ENCODE data around the gene PEX26. TPM values are rescaled to one million over a fixed set of nuclear protein-coding genes. Genes with fewer than 3 reads are reported as not detected.
"Not testable (repeated sequence)": the region's sequence is repeated elsewhere in the genome, so short reads cannot be mapped to it uniquely, and the experiment has no call there.

Gene PEX26
- total RNA-seq, 1 experiment from 2014 or later: 12.2 TPM

- DNase-seq (ENCODE audit: low read depth); in situ Hi-C loops (cut with HindIII; ENCODE audit: low pct_unique_long_range_greater_than_20kb, low sequenced_read_pairs): not testable (repeated sequence)
These were observed 24.4 kb upstream of the PEX26 start for GRCh38 chr22:18053216-18053946.

- in situ Hi-C loops (cut with HindIII; ENCODE audit: low pct_unique_long_range_greater_than_20kb, low sequenced_read_pairs): no loop called here
- no peak for DNase-seq (ENCODE audit: low read depth)
These were observed 22.1 kb upstream of the PEX26 start for GRCh38 chr22:18055619-18056160.

DNA sequence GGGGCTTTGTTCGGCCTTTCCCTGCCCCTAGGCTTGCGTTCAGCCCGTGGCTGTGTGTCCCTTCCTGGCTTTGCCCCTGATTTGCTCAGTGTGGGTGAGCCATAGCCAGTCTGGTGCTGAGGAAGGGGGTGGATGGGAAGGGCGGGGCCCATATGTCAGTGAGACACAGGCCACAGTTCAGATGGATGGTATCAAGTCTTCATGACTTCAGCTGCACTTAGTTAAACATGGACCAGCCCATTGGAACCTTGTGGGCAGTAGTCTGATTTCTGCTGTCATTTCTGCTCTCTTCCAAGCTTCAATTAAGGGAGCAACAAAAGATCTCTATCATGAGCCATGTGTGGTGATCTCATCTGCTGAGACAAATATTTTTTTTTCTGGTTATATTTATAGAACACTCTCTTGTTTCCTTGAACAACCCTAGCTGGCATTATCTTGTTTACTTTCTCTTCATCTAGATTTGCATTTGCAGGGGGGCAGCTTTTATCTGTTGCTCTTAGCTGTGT lies 21.6 kb upstream of the PEX26 start:
- in situ Hi-C loops (cut with HindIII; ENCODE audit: low pct_unique_long_range_greater_than_20kb, low sequenced_read_pairs): no loop called here
- DNase-seq (ENCODE audit: low read depth): peak; percentile 66

DNA sequence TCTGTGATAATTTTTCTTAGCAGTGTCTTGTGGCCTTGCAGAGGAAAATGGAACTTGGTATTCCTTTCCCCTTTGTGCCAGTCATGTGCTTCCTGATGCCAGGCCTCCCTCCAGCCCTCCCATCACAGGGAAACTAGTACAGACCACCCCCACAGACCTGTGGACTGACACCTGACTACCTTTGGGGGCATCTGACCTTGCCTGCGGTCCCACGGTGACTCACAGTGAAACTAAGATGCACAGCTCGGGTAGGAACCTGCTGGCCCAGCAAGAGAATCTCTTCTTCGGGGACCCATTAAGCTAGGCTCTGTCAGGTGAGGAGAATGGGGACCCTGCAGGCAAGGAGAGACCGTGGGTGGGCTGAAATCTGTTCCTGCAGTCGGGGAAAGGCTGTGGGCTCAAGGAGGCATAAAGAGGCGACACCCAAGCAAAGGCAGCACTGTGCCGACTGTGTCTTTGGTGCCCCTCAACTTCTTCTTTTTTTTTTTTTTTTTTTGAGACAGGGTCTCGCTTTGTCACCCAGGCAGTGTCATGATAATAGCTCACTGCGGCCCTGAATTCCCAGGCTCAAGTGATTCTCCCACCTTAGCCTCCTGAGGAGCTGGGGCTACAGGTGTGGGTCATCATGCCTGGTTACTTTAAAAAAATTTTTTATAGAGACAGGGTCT lies 20.8 kb upstream of the PEX26 start:
- no peak for DNase-seq (ENCODE audit: low read depth)
- in situ Hi-C loops (cut with HindIII; ENCODE audit: low pct_unique_long_range_greater_than_20kb, low sequenced_read_pairs): no loop called here

DNA sequence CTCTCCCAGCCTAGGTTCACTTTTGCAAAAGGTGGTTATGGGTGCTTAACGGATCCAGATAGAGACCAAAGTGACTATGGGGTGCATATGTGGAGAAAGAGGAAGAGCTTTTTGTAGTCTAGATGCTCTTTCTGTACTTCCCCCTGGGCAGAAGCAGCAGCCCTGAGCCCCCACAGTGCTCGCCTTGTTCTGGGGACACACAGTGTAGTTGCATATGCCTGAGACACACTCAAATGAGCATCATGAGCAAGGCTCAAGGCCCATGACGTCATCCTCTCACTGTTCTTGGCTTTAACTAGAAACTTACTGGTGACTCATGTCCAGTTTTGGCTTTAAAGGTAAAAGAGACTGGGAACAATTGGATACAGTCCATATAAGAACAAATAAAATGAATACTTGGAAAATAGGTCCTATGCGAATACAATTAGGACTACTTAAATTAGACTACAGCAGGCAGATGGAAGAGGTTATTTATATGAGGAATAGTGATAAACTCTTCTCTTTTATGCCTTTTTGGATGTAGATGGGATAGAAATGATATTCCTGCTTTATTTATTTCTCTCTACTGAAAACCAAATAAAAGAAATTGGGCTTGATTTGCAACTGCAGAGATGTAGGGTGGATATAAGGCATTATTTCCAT lies 20.1 kb upstream of the PEX26 start:
- DNase-seq (ENCODE audit: low read depth): peak; percentile 74

DNA sequence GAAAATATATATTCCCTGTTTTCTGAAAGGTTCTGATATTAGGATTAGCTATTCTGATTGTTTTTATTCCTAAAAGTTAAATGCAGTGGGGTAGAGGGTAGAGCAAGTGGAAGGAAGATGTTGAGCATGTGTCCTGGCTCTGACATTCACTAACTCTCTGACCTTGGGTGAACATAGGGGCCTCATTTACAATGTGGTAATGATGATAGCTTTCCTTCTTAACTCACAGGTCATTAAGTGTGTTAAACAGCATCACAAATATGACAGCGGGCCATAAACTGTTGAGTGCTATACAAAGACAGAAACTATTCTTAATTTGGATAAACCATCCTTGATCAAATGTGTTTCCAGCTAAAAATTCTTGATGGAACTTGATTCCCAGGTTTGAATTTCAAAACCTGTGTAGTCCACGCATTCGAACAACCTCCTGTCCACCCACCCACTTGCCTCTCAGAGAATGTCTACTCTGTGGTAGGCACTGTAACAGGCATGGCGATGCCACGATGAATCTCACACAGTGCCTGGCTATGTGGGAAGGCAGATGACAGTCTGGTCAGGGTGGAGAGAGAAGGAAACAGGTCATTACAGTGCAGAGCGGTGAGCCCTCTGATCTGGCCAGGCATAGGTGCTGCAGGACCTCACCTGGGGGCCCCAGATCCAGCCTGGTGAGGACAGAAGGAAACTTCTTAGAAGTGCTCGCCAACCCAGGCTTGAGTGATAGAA lies 19.3 kb upstream of the PEX26 start:
- in situ Hi-C loops (cut with HindIII; ENCODE audit: low pct_unique_long_range_greater_than_20kb, low sequenced_read_pairs): no loop called here
- no peak for DNase-seq (ENCODE audit: low read depth)

More for the DNA sequence above, 20.1 kb upstream of the PEX26 start:
- in situ Hi-C loops (cut with HindIII; ENCODE audit: low pct_unique_long_range_greater_than_20kb, low sequenced_read_pairs): no loop called here

- in situ Hi-C loops (cut with HindIII; ENCODE audit: low pct_unique_long_range_greater_than_20kb, low sequenced_read_pairs): no loop called here
- no peak for DNase-seq (ENCODE audit: low read depth)
These were observed 18.7 kb upstream of the PEX26 start for GRCh38 chr22:18059094-18059417.

GRCh38 chr22:18059473-18059872 lies 18.3 kb upstream of the PEX26 start:
- DNase-seq (ENCODE audit: low read depth): no peak
- in situ Hi-C loops (cut with HindIII; ENCODE audit: low pct_unique_long_range_greater_than_20kb, low sequenced_read_pairs): no loop called here

GRCh38 chr22:18059991-18060390 lies 17.8 kb upstream of the PEX26 start:
- no peak for DNase-seq (ENCODE audit: low read depth)
- in situ Hi-C loops (cut with HindIII; ENCODE audit: low pct_unique_long_range_greater_than_20kb, low sequenced_read_pairs): no loop called here

GRCh38 chr22:18060646-18061620 lies 16.9 kb upstream of the PEX26 start:
- peak; percentile 93 for DNase-seq (ENCODE audit: low read depth)
- in situ Hi-C loops (cut with HindIII; ENCODE audit: low pct_unique_long_range_greater_than_20kb, low sequenced_read_pairs): no loop called here

DNA sequence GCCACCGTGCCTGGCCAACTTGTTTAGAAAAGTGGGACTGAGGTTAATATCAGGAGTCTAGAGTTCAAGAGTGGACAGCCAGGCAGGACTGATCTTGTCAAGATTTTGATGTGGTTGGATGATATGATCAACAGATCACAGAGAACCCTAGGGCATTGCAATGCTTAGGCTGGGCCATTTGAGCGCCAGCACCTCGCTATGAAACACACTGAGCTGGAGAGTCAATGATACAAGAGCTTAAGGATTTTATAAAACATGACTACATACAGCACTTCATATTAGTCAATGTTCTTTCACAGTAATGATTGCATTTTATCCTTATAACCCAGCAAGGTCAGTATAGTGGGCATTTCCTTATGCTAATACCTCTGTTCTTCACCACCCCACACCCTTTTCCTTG lies 15.4 kb upstream of the PEX26 start:
- in situ Hi-C loops (cut with HindIII; ENCODE audit: low pct_unique_long_range_greater_than_20kb, low sequenced_read_pairs): no loop called here
- DNase-seq (ENCODE audit: low read depth): no peak

DNA sequence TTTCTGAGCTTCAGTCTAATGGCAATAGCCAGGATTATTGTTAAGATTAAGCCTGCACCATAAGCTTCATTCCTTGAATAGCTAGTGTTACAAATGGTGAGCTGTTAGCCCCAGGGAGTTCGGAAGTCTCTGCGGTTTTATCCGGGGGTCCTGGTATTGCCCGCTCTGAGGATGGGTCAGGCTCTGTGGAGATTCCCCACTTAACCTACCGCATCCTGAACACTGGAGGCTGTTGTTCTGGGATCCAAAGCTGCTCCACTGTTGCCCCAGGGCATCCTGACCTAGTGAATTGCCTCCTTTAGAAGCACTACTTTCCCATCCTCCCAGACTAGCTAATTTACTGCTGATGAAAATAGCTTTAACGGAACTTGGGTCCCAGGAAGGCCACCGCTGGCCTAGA lies 14.5 kb upstream of the PEX26 start:
- in situ Hi-C loops (cut with HindIII; ENCODE audit: low pct_unique_long_range_greater_than_20kb, low sequenced_read_pairs): no loop called here
- DNase-seq (ENCODE audit: low read depth): no peak

DNA sequence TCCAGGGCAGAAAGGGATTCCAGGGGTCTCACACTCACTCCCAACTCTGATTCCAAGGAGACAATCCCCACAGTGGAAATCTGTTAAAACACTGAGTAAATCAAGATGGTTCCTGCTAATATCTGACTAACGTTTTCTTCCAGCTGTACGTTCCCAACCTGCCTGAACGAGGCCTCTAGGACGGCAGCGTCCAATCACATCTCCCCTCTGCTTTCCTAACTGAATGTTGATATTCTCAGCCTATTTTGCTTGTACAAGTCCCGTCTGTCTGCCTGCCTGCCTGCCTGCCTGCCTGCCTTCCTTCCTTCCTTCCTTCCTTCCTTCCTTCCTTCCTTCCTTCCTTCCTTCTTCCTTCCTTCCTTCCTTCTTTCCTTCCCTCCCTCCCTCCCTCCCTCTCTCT lies 14.1 kb upstream of the PEX26 start:
- DNase-seq (ENCODE audit: low read depth); in situ Hi-C loops (cut with HindIII; ENCODE audit: low pct_unique_long_range_greater_than_20kb, low sequenced_read_pairs): not testable (repeated sequence)

- in situ Hi-C loops (cut with HindIII; ENCODE audit: low pct_unique_long_range_greater_than_20kb, low sequenced_read_pairs): no loop called here
These were observed 13.2 kb upstream of the PEX26 start for GRCh38 chr22:18064636-18065035.

DNA sequence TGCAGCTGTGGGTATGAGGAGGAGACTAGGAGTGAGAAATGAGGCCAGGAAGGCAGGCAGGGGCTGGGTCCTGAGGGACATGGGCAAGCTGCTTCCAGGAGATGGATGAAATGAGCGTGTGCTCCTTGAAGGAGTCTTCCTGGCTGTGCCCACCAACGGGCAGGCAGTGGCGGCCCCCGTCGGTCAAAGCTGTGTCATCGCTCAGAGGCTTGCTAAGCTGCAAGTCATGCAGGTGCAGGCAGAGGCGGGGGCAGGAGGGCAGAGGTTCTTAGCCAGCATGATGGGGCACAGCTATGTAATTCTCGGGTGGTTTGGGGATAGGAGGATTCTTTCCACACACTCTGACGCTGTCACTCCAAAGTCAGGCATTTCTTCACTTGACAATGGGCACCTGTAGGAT lies 12.5 kb upstream of the PEX26 start:
- DNase-seq (ENCODE audit: low read depth): peak; percentile 60
- in situ Hi-C loops (cut with HindIII; ENCODE audit: low pct_unique_long_range_greater_than_20kb, low sequenced_read_pairs): no loop called here

More at GRCh38 chr22:18064636-18065035, 13.2 kb upstream of the PEX26 start:
- no peak for DNase-seq (ENCODE audit: low read depth)

- DNase-seq (ENCODE audit: low read depth): no peak
- in situ Hi-C loops (cut with HindIII; ENCODE audit: low pct_unique_long_range_greater_than_20kb, low sequenced_read_pairs): no loop called here
These were observed 11.5 kb upstream of the PEX26 start for GRCh38 chr22:18066181-18066859.

- in situ Hi-C loops (cut with HindIII; ENCODE audit: low pct_unique_long_range_greater_than_20kb, low sequenced_read_pairs): no loop called here
- no peak for DNase-seq (ENCODE audit: low read depth)
These were observed 10.7 kb upstream of the PEX26 start for GRCh38 chr22:18067121-18067520.

Data from Caki2 (cell line).